ENCODE measurements around the gene CFAP97D1. TPM values are rescaled to one million over a fixed set of nuclear protein-coding genes. Genes with fewer than 3 reads are reported as not detected.

The CFAP97D1 gene
- total RNA-seq, 4 donors from 2014 or later, result not detected

DNA sequence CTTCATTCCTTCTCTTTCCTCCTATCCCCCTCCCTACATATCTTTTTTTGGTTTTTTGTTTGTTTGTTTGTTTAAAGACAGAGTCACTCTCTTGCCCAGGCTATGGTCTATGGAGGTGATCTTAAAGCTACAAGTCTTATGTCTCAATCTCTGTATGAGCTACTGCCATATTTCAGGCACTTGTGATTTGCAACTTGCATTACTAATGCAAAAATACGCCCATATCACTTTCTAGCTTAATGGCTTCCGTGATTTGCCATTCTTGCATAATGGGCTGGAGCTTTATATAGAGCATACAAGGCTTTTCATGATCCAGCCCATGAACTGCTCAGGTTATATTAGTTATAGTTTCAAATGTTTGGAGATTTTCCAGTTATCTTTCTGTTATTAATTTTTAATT lies 7.5 kb downstream of the CFAP97D1 start:
- in situ Hi-C loops (cut with MboI; ENCODE audit: low pct_ligation_motif_present in 1 of 4, low pct_unique_long_range_greater_than_20kb in 1 of 4, low sequenced_read_pairs in 3 of 4), result no loop called here

GRCh38 chr17:43788540-43788939 lies 8.3 kb downstream of the CFAP97D1 start:
- TF ChIP-seq CTCF (IDR thresholded peaks at IDR 0.05), result no peak
- TF ChIP-seq EP300 (IDR thresholded peaks at IDR 0.05; ENCODE audit: low read depth), result no peak
- no peak for TF ChIP-seq POLR2A (IDR thresholded peaks at IDR 0.05)
- TF ChIP-seq POLR2AphosphoS5 (IDR thresholded peaks at IDR 0.05), result no peak
- intact Hi-C loops (cut with DNase I; ENCODE audit: low total_unique reads) (loop anchor here (10.0 kb wide), 1 partner anchor 46 kb away; the partner anchor contains the start of gene MPP3), in situ Hi-C loops (cut with MboI; ENCODE audit: low pct_ligation_motif_present in 1 of 4, low pct_unique_long_range_greater_than_20kb in 1 of 4, low sequenced_read_pairs in 3 of 4) (no loop called here)
- Histone ChIP-seq H3K4me3 (no peak overlapping the region), H3K9me3 (no peaks in the 10 kb centered on the region), H3K4me1 (peaks cover 0 to 8% (median 0%) of the 10 kb centered on the region in 4 donors), H3K27ac (no peak overlapping the region), H3K36me3 (no peaks in the 10 kb centered on the region), H3K27me3 (peaks cover 4% of the 10 kb centered on the region)
- WGBS, 2 donors (ENCODE audit: low coverage in 1 of 2), result 75 to 85% methylated on average over 4 to 5 of the region's 5 CpGs
- no peak for DNase-seq

More for the DNA sequence above, 7.5 kb downstream of the CFAP97D1 start:
- Histone ChIP-seq H3K4me3 (no peak overlapping the region), H3K4me1 (peaks cover 0 to 8% (median 0%) of the 10 kb centered on the region in 4 donors), H3K27ac (no peak overlapping the region), H3K36me3 (no peaks in the 10 kb centered on the region), H3K27me3 (peaks cover 12% of the 10 kb centered on the region), H3K9me3 (no peaks in the 10 kb centered on the region)
- no peak for DNase-seq
- intact Hi-C loops (cut with DNase I; ENCODE audit: low total_unique reads), result loop anchor here (10.0 kb wide), 1 partner anchor 47 kb away; the partner anchor contains the start of gene MPP3
- 79 to 94% methylated on average over 2 of the region's 2 CpGs for WGBS, 2 donors (ENCODE audit: low coverage in 1 of 2)
- no peak for TF ChIP-seq CTCF (IDR thresholded peaks at IDR 0.05)
- no peak for TF ChIP-seq EP300 (IDR thresholded peaks at IDR 0.05; ENCODE audit: low read depth)
- no peak for TF ChIP-seq POLR2A (IDR thresholded peaks at IDR 0.05)
- no peak for TF ChIP-seq POLR2AphosphoS5 (IDR thresholded peaks at IDR 0.05)

DNA sequence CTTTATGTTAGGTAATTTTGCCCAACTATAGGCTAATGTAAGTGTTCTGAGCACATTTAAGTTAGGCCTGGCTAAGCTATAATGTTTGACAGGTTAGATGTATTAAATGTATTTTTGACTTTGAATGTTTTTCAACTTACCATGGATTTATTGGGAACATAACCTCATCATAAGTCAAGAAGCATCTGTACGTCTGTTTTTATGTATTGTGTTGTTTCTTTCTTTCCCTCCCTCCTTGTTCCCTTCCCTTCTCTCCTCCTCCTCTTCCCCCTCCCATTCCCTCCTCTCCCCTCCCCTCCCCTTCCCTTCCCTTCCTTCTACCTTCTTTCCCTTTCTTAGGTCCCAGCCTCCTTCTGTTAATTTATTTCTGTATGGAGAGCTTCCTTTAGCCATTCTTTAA lies 9.2 kb downstream of the CFAP97D1 start:
- in situ Hi-C loops (cut with MboI; ENCODE audit: low pct_ligation_motif_present in 1 of 4, low pct_unique_long_range_greater_than_20kb in 1 of 4, low sequenced_read_pairs in 3 of 4), result no loop called here
- H3K9me3 ChIP-seq, result no peaks in the 10 kb centered on the region
- intact Hi-C loops (cut with DNase I; ENCODE audit: low total_unique reads), result loop anchor here (10.0 kb wide), 1 partner anchor 45 kb away; the partner anchor contains the start of gene MPP3

DNA sequence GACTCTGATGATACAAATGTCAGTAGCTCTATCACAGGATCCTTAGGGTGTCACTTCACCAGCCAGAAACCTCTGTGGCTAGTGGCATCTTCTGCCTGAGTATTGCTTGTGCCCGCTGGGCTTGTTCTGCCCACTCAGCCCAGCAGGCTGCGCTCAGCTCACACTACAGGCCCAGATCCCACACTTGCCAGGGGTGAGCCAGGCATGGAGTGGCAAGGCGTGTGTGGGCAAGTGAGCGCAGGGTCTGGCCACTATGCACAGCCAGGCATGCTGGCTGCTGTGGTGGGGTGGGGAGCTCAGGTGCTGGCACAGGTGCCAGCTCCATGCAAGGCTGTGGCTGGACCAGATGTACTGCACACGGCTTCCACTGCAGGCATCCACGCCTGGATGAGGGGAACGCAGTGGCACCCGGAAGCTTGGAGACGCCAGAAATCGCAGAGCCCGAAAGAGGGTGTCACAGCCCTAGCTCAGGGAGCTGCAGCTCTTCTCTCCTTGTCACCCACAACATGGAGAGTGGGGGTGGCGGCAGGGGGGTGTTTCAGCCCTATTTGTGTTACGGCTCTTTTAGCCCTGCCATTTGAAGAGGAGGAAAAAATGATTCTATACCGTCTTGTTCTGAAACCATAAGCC lies 10.2 kb downstream of the CFAP97D1 start:
- Histone ChIP-seq H3K27me3 (no peaks in the 10 kb centered on the region), H3K4me3 (no peak overlapping the region), H3K36me3 (no peaks in the 10 kb centered on the region), H3K9me3 (no peaks in the 10 kb centered on the region), H3K27ac (no peak overlapping the region), H3K4me1 (peaks cover 0 to 8% (median 0%) of the 10 kb centered on the region in 4 donors)
- in situ Hi-C loops (cut with MboI; ENCODE audit: low pct_ligation_motif_present in 1 of 4, low pct_unique_long_range_greater_than_20kb in 1 of 4, low sequenced_read_pairs in 3 of 4) (no loop called here), intact Hi-C loops (cut with DNase I; ENCODE audit: low total_unique reads) (no loop called here)
- DNase-seq, result no peak
- WGBS, 2 donors (ENCODE audit: low coverage in 1 of 2), result 80 to 86% methylated on average over 2 to 14 of the region's 14 CpGs
- TF ChIP-seq POLR2A (IDR thresholded peaks at IDR 0.05), result no peak
- no peak for TF ChIP-seq CTCF (IDR thresholded peaks at IDR 0.05)
- no peak for TF ChIP-seq POLR2AphosphoS5 (IDR thresholded peaks at IDR 0.05)
- no peak for TF ChIP-seq EP300 (IDR thresholded peaks at IDR 0.05; ENCODE audit: low read depth)

More for the DNA sequence above, 9.2 kb downstream of the CFAP97D1 start:
- no peak overlapping the region for H3K27ac ChIP-seq
- no peaks in the 10 kb centered on the region for H3K36me3 ChIP-seq
- TF ChIP-seq POLR2A (IDR thresholded peaks at IDR 0.05) (no peak), EP300 (IDR thresholded peaks at IDR 0.05; ENCODE audit: low read depth) (no peak), CTCF (IDR thresholded peaks at IDR 0.05) (no peak), POLR2AphosphoS5 (IDR thresholded peaks at IDR 0.05) (no peak)
- no peaks in the 10 kb centered on the region for H3K27me3 ChIP-seq
- DNase-seq, result no peak
- WGBS, 2 donors (ENCODE audit: low coverage in 1 of 2), result 89 to 90% methylated on average over 1 of the region's 1 CpG
- peaks cover 0 to 8% (median 0%) of the 10 kb centered on the region in 4 donors for H3K4me1 ChIP-seq
- H3K4me3 ChIP-seq, result no peak overlapping the region

Measured in transverse colon (tissue), 4 donors.